DLD1 (cell line): Measurements from ENCODE around the gene GLT6D1.

Experiments used
- in situ Hi-C: cut with HindIII; loops from 2 replicates; pipeline ENCODE4 v1.10.0; 2017; ENCODE audit warnings: low sequenced_read_pairs

GLT6D1 gene

GRCh38 chr9:135624282-135624681 is 15.1 kb downstream of the GLT6D1 start:
- in situ Hi-C loops = no loop called here

GRCh38 chr9:135622415-135623020 is 16.8 kb downstream of the GLT6D1 start:
- in situ Hi-C loops = no loop called here

- in situ Hi-C loops = no loop called here
Observed at GRCh38 chr9:135620558-135620957, 18.8 kb downstream of the GLT6D1 start.

- in situ Hi-C loops = no loop called here
Observed at GRCh38 chr9:135619599-135619886, 19.8 kb downstream of the GLT6D1 start.

- in situ Hi-C loops = no loop called here
Observed at GRCh38 chr9:135618866-135619598, 20.3 kb downstream of the GLT6D1 start.

GRCh38 chr9:135617991-135618411 is 21.3 kb downstream of the GLT6D1 start:
- in situ Hi-C loops = no loop called here

- in situ Hi-C loops = no loop called here
Observed at GRCh38 chr9:135617538-135617900, 21.8 kb downstream of the GLT6D1 start.

GRCh38 chr9:135616619-135617537 is 22.5 kb downstream of the GLT6D1 start:
- in situ Hi-C loops = no loop called here

- in situ Hi-C loops = no loop called here
Observed at GRCh38 chr9:135615666-135616618, 23.4 kb downstream of the GLT6D1 start.

- in situ Hi-C loops = no loop called here
Observed at GRCh38 chr9:135614821-135615665, 24.3 kb downstream of the GLT6D1 start.

- in situ Hi-C loops = no loop called here
Observed at GRCh38 chr9:135613946-135614805, 25.2 kb downstream of the GLT6D1 start.

- in situ Hi-C loops = no loop called here
Observed at GRCh38 chr9:135612981-135613910, 26.1 kb downstream of the GLT6D1 start.

- in situ Hi-C loops = no loop called here
Observed at GRCh38 chr9:135612437-135612836, 26.9 kb downstream of the GLT6D1 start.

- in situ Hi-C loops = no loop called here
Observed at GRCh38 chr9:135611875-135612209, 27.5 kb downstream of the GLT6D1 start.

GRCh38 chr9:135611142-135611874 is 28.0 kb downstream of the GLT6D1 start:
- in situ Hi-C loops = no loop called here

GRCh38 chr9:135610290-135611141 is 28.8 kb downstream of the GLT6D1 start:
- in situ Hi-C loops = no loop called here
